GM12865 (cell line): Measurements from ENCODE around the gene STAT5B.

Source experiments
- DNase-seq: peaks from one replicate; pipeline ENCODE4 v3.0.0; 2010; ENCODE audit warnings: low read depth
- H3K4me3 ChIP-seq: 2 replicates; pipeline ENCODE4 v1.5.1; 2011; ENCODE audit warnings: mild to moderate bottlenecking, low read depth, low read length, control low read depth
- TF ChIP-seq, protein P1 (sequence below): IDR thresholded peaks from 2 replicates; pipeline ENCODE4 v1.5.1; 2011; ENCODE audit warnings: low read length, control low read depth, low read depth, inconsistent platforms; ENCODE audit not compliant: insufficient read depth; ENCODE audit errors: missing control alignments

STAT5B gene

DNA sequence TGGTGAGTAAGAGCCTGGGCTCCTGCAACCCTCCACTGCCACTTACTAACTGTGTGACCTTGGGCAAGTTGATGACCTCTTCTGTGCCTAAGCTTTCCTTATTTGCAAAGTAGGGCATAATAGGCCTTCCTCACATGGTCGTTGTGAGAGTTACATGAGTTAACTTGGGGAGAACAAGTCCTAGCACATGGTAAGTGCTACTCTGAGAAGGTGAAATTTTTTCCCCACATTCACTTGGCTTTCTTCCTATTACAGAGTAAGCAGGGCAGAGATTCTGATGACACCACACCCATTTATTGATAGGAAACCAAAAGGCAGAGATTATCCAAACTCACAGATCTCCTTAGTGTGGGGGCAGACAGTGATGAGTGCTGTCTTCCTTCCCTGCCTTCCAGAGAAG lies 96.9 kb downstream of the STAT5B start:
- DNase-seq: no peak
- TF ChIP-seq, protein P1, sequence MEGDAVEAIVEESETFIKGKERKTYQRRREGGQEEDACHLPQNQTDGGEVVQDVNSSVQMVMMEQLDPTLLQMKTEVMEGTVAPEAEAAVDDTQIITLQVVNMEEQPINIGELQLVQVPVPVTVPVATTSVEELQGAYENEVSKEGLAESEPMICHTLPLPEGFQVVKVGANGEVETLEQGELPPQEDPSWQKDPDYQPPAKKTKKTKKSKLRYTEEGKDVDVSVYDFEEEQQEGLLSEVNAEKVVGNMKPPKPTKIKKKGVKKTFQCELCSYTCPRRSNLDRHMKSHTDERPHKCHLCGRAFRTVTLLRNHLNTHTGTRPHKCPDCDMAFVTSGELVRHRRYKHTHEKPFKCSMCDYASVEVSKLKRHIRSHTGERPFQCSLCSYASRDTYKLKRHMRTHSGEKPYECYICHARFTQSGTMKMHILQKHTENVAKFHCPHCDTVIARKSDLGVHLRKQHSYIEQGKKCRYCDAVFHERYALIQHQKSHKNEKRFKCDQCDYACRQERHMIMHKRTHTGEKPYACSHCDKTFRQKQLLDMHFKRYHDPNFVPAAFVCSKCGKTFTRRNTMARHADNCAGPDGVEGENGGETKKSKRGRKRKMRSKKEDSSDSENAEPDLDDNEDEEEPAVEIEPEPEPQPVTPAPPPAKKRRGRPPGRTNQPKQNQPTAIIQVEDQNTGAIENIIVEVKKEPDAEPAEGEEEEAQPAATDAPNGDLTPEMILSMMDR: no peak
- no peak overlapping the region for H3K4me3 ChIP-seq

GRCh38 chr17:42178817-42179216 lies 97.4 kb downstream of the STAT5B start:
- no peak overlapping the region for H3K4me3 ChIP-seq
- TF ChIP-seq, protein P1: no peak
- peak; percentile 90 for DNase-seq

DNA sequence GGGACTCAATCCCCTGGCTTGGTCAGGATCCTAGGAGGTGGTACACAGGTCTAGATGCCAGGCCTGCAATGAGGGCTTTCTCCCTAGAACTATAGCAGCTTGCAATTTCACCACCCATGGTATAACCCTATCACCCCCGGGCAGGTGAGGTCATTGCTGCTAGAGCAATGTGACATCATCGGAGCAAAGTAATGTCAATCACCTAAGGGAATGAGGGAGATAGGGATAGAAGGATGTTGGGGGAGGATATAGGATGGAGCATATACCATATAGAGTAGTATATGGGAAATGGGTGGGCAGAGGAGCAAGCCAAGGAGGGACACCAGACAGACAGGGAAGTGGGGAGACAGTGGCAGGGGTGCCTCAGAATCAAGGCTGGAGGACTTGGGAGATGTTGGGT lies 98.5 kb downstream of the STAT5B start:
- H3K4me3 ChIP-seq: no peak overlapping the region
- TF ChIP-seq, protein P1: no peak
- DNase-seq: no peak

- TF ChIP-seq, protein P1: no peak
- no peak for DNase-seq
- H3K4me3 ChIP-seq: no peak overlapping the region
Observed at GRCh38 chr17:42174126-42174783, 101.9 kb downstream of the STAT5B start.

DNA sequence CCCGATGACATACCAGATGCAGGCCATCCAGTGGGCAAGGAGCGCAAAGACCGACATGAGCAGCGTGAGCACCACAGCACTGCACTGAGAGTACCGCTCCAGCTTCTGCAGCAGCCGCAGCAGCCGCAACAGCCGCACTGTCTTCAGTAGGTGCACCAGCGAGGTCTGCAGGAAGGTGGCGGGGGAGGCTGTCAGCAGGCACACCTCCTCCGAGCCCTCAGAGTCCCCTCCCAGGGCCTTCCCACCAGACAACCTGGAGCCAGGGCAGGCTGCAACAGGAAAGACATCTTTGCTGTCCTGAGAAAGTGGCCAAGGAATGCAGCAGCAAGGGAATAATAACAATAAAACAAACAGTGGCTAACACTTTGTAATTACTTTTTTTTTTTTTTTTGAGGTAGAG lies 104.4 kb downstream of the STAT5B start:
- TF ChIP-seq, protein P1: no peak
- H3K4me3 ChIP-seq: no peak overlapping the region
- DNase-seq: no peak

- H3K4me3 ChIP-seq: no peak overlapping the region
- DNase-seq: no peak
- TF ChIP-seq, protein P1: no peak
Observed at GRCh38 chr17:42169351-42169750, 106.8 kb downstream of the STAT5B start.

GRCh38 chr17:42167807-42168206 lies 108.4 kb downstream of the STAT5B start:
- TF ChIP-seq, protein P1: no peak
- no peak for DNase-seq

More at GRCh38 chr17:42167807-42168206, 108.4 kb downstream of the STAT5B start:
- no peak overlapping the region for H3K4me3 ChIP-seq
